HUDEP-2 (cell line): Measurements from ENCODE around the gene CRYZL1.

Experiments used
- DNase-seq, 76 experiments: peaks; one replicate each; lab custom pipeline; 2025; ENCODE audit not compliant: unreplicated experiment in 76 of 76; lab: John Stamatoyannopoulos, UW

Gene CRYZL1

DNA sequence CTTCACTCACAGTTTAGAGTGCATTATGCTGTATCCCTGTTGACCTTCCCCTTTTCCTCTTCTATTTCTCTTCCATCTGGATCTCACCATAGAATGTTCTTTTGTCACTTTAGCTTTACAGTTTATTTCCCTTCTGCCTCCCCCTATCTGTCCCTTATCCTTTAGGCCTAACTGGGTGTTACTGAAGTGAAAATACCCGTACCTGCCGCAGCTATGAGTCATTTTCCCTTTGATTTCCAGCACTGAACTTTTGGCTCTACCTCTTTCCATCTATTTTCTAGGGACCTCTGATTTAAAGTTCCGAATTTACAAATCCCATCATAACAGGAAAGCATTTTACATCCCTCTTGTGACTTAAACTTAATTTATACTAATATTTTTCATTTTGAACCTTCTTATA is 20.5 kb upstream of the CRYZL1 start:
- DNase-seq = no peak

DNA sequence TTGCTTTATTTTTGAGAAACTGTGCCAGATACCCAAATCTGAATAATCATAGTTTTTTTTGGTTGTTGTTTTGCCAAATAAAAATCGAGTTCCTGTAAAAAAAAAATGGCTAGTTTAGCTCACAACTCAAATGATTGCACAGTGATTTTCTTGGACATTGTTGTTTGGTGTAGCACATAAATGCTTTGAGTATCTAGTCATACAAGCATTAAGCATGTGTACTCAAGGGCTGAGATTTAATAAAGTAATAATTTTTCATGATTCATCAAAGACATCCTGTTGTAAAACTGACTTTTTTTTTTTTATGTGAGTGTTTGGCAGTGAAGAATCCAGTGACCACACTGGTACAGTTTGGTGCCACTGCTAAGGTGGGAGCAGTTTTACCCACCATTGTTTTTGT is 19.6 kb upstream of the CRYZL1 start:
- DNase-seq = no peak

DNA sequence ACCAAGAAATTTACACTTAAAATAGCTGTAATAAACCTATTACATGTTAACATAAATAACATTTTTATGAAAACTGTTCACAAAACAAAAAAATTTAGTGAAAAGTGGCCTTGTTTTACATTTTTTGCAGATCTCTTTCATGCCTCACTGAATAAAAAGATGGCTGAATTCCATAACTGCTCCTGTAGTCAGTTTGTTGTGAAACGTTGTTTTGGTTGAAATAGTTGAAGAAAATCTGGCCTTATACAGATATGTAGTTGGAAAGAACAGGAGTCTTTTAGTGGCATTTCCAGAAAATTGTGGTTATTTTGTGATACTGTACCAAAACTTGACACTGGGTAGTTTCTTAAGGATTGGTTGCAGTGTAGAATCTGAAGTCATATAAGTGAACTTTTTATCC is 18.9 kb upstream of the CRYZL1 start:
- no peak for DNase-seq

DNA sequence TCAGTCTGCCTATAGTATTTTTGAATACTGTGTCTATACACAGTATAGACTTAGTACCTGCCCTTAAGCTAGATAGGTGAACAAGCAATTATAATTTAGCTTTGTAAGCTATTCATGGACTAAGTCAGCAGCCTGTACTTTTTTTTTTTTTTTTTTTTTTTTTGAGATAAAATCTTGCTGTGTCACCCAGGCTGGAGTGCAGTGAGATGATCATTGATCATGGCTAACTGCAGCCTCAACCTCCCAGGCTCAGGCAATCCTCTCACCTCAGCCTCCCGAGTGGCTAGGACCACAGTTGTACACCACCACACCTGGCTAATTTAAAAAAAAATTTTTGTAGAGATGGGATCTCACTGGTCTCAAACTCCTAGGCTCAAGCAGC is 18.0 kb upstream of the CRYZL1 start:
- no peak for DNase-seq

DNA sequence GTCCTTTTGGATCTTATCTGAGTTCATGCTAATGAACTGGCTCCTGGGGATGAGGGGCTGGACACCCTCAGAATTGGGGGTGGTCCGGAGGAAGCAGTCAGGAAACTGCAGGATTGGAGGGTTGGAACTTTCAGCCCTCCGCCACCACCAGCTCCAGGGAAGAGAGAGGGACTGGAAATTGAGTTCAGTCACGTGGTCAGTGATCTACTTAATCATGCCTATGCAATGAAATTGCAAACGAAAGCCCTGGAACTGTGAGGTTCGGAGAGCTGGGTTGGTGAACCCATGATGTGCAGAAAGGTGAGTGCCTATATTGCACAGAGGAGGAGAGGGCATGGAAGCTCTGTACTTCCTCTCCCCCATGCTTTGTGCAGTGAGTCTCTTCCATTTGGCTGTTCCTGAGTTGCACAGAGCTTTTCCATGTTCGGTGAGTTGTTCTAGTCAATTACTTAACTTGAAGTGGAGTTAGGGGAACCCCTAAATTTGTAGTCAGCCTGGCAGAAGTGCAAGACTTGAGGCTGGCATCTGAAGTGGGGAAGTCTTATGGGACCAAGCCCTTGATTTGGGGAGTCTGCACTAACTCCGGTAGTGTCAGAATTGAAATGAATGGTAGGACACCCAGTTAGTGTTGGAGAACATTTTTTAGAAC is 17.5 kb upstream of the CRYZL1 start:
- DNase-seq = no peak

DNA sequence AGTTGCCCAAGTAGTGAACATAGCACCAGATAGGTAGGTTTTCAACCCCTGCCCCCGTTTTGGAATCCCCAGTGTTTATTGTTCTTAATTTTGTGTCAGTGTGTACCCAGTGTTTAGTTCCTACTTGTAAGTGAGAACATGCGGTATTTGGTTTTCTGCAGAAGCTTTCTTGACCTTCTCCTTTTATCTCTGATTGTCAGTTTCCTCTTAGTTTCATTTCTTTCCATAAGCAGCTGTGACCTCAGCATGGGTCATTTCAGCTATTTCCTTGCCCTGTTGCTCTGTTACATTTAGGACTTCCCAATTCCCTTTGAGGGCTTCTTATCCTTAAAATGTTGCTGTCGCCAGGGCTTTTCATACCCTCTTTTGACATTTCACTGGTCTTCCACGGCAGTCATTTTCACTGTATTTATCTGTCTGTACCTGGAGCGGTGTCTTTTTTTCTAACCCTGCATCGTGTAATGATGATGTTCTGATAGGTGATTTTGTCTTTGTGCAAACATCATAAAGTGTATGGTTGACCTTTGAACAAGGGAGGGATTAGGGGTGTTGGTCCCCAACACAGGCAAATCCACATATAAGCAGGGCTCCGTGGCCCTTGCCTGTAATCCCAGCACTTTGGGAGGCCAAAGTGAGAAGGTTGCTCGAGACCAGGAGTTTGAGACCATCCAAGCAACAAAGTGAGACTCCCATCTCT is 15.7 kb upstream of the CRYZL1 start:
- no peak for DNase-seq

DNA sequence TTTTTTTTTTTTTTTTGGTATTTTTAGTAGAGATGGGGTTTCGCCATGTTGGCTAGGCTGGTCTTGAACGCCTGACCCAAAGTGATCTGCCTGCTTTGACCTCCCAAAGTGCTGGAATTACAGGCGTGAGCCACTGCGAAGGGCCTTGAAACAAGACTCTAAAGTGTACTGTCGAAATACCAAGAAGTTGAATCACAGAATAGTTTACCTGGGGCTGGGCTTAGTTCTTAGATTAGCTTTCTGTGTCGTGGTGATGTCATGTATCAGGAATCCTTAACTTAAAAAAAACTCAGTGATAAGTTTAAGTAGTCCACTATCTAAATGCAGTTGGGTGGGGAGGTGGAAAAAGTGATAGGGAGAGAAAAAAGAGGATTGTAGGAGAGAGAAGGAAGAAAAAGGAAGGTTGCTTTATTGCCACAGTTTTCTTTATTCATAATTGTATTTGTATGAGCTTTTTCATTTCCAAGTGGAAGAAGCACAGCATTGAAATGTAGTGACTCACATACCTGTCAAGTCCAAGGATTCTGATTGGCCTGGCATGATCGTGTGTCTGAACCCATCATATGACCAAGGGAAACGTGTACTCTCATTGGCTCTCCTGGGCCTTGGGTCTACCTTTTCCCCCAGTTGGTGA is 14.2 kb upstream of the CRYZL1 start:
- no peak for DNase-seq

DNA sequence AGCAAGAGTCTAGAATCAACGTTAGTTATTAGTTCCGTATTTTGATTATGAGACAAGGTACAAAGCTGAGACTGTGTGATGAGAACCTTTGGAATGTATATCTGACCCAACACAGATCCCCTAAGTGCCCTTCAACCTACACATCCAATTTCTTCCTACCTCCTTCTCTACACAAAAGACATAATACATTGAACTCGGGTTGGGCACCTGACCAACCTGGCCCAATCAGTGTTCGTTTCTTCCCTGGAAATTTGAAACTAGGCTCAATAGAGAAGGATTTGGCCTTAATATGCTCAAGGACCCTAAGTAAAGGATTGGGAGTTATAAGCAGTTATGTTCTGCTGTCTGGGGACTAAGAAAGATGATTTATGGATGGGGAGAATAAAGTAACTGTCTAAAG is 12.9 kb upstream of the CRYZL1 start:
- no peak for DNase-seq

DNA sequence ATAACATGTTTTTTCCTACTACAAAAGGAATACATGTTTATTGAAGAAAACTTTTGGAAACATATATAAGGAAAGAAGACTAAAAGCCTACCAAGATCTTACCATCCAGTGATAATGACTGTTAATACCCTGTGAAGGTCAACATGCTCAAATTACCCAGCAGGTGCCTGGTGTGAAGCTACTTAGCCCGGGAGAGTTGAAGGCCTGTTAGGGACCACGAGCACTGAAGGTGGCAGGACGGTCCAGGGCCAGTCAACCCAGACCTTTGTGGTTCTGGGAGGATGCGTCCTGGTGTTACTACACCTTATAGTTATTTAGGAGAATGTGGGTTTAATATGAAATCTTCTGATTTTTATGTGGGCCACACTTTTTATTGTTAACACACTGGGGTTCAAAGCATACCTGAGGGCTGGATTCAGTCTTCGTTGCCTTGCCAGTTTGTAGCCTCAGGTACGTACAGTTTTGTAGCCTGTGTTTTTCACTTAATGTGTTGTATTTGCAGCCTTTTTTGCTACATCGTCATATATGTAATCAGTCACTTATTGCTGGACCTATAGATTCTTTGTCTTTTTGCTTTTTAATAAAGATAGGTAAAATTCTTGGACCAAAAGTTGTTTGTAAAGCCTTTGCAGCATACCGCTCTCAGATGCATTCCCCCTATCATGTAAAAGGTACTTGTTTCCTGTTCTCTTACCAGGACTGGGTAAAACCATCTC is 10.6 kb upstream of the CRYZL1 start:
- DNase-seq = no peak

DNA sequence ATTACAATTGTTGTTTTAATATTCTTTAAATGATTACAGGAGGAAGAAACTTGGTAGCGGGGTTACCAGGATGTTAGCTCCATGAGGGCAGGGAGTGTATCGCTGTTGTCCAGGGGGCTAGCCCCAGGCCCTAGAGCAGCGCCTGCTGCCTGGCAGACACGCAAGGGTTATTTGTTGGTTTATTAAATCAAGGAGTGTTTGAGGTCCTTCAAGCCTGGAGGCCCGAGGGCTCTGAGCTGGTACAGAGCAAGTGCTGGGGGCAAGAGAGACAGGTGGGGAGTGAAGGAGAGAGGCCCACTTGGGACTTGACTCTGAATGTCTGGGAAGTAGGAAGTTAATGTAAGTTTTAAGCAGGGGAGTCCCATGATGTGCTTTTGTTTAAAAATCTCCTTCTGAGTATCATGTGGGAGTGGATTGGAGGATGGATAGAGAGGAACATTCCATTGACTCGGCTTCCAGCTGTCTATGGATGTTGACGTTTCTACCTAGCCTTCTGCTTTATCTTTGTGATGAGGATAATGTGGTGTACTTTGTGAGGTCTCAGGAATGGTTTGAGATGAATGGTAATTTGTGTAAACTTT is 9.5 kb upstream of the CRYZL1 start:
- no peak for DNase-seq

DNA sequence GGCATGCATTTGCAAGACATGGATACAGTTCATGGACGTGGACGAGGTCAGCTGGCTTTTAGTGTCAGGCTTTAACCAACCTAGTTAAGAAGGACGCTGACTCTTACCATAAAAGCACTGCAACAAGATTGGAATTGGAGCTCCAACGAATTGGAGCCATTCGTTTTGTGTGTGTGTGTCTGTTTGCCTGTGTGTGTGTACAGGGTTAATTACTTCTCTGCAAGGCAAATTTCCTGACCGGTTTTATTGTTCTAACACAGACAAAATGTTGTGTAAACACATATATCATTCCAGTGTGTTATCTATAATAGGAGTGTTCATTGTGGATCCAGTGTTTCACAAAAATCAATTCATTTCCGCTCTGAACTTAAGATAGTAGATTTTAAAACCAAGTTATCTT is 8.7 kb upstream of the CRYZL1 start:
- no peak for DNase-seq

DNA sequence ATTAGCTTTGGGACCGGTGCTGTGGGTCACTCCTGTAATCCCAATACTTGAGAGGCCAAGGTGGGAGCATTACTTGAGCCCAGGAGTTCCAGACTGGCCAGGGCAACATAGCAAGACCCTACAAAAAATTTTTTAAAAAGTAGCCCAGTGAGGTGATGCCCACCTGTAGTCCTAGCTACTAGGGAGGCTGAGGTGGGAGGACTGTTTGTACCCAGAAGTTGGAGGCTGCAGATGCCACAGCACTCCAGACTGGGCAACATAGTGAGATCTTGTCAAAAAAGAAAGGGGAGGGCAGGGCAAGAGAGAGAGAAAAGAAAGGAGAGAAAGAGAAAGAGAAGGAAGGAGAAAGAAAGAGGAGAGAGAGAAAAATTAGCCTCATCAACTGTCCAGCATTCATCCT is 7.0 kb upstream of the CRYZL1 start:
- no peak for DNase-seq

DNA sequence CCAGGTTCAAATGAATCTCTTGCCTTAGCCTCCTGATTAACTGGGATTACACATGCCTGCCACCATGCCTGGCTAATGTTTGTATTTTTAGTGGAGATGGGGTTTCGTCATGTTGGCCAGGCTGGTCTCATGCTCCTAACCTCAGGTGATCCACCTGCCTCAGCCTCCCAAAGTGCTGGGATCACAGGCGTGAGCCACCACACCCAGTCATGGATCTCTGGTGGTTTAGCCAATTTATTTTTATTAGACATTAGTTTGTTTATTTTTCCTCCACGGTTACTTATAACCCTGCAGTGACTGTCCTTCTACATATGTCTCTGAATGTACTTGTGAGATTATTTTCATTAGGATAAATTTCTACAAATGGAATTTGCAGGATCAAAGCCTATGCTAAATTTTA is 6.0 kb upstream of the CRYZL1 start:
- DNase-seq = no peak

DNA sequence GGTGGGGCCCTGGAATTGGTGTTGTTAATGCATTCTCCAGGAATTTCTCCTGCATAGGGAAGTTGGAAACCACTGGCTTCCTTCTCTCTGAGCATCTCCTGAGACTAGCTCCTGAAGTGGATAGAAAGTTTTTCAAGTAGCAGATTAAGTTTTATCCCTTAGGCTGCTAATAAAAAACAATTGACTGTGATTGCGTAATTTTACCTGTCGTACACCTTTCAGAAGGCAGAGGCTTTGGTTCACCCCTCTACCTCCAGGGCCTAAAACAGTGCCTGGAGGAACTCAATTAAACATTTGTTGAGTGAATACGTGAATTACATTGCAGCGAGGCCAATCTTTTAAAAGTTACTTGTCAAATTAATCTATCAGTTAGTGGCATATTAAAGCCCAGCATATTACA is 4.2 kb upstream of the CRYZL1 start:
- no peak for DNase-seq

DNA sequence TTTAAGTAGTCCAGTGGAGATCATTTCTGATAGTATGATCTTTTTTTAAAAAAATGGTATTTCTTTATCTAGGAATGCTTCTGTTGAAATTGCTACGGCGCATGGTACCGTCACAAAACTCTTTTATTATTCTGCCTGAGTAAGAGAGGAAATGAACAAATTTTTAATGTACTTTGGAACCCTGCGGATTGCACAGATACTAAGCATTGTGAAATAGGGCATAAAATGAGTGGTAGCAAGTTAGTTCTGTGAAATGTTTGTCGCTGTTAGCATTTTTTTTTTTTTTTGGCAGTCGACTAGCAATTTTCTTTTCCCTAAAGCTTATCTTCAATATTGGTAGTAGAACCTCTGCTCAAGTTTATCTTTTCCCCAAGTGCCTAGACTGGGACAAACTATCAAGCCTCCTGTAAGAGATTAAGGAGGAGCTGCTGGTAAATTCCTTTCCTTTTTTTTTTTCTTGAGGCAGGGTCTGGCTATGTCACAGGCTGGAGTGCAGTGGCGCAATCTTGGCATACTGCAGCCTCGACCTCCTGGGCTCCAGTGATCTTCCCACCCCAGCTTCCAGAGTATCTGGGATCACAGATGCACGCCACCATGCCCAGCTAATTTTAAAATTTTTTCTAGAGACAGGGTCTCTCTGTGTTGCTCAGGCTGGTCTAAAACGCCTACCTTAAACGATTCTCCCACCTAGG is 3.0 kb upstream of the CRYZL1 start:
- no peak for DNase-seq

DNA sequence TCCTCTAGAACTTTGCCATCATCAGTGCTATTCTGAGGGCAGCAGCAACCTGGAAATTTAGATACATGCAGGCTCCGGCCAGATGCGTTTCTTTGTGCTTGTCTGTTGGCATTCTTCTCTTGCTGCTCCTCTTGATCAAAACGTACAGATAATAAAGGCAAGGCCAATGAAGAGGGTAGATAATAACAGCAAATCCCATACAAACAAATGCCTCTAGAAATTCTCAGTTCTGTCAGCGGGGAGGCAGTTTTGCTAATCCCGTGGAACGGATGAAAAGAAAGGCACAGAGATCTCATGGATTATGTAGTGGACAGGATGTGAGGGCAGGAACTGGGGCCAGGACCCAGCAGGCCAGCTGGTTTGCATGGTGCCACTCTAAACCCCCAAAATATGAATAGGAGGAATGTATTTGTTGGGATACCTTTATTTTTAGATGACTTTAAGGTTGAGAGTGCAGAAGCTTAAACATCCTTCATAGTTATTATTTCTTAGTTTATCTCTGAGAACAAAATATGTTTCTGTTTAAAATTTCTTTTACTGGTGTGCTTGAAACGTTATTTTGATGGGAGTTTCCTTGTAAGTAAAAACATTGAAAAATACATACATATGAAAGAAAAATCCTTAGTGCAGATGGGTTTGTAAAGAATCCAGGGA is 2.2 kb upstream of the CRYZL1 start:
- peak in 1 of 76 experiments; percentile 7 for DNase-seq

DNA sequence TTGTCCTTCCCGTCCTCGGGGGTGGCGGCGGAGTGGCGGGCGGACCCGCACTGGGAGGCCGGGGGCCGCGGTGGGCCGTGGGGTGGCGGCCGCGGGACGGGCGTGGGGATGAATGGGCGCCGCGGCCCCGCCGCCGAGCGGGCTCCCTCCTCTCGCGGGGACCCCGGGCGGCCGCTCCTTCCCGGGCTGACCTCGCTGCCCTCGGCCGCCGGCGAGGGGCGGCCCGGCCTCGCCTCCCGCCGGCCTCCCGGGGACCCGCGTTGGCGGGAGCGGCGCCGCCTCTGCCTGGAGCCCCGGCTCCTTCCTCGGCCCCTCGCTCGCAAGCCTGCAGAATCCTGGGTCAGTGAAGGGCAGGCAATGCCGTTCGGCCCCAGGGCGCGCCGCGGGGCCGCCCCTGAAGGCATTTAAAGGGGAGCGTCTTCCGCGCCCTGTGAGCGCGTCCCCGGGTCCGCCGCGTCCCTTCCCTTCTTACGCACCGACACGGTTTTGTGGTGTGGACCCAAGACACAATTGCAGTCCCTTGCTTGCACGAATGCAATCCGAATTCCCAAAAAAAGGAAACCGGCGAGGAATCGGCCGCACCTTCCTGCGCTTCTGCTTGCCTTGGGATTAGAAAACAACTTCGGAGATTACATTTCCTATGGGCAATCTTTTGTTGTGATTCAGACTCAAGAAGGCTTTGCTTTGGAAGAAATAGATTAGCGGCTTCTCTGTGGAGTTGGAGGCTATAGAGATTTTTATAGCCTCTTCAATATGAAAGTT is 1.5 kb upstream of the CRYZL1 start:
- peak in 4 of 76 experiments; percentile 6 to 24 (median 11) for DNase-seq

DNA sequence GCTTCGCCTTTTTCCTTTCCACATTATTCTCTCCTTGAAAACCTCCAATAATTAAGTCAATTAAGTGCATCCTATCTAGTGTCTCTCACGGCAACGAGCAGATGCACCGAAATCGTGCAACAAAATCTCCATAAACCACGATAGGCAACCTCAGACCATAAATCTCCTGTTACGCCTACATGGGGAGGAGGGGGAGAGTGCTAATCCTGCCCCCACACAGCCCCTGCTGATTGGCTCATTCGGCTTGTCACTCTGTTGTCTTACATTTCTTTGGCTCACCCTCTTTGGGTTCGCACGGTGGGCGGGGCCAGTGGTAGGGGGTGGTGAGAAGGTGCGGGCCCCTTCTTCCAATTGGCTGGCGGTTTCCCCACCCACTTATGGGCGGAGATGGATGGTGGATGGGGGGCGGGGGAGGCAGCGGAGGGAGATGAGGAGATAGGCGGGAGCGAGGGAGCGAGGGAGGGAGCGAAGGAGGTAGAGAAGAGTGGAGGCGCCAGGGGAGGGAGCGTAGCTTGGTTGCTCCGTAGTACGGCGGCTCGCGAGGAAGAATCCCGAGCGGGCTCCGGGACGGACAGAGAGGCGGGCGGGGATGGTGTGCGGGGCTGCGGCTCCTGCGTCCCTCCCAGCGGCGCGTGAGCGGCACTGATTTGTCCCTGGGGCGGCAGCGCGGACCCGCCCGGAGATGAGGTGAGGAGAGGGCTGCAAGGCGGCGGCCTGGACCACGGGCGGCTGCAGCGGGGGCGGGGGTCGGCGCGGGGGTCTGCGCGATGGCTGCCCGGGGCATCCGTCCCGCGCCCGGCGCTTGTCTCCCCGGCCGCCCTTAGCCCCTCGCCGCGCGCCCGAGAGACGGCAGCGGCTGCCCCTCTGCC is 720 bp upstream of the CRYZL1 start, which contains the start of gene ITSN1:
ITSN1 (plus strand) TSS at position 475 of the 869 bp plus-strand sequence. CDS start 76,328 bp downstream, outside the sequence.
- DNase-seq = peak; percentile 80 to 100 (median 100)
